H7 (cell line): ENCODE data around the gene EFNA5. TPM values are rescaled to one million over a fixed set of nuclear protein-coding genes. Genes with fewer than 3 reads are reported as not detected.

Experiments
- DNase-seq: peaks from one replicate; pipeline ENCODE4 v3.0.0; 2012
- H3K27me3 ChIP-seq: 2 replicates; pipeline ENCODE4 v1.6.0; 2011; ENCODE audit warnings: mild to moderate bottlenecking, low read length; ENCODE audit not compliant: control insufficient read depth, insufficient read depth
- H3K36me3 ChIP-seq: replicated peaks from 2 replicates; pipeline ENCODE4 v1.5.1; 2011; ENCODE audit warnings: low read length; ENCODE audit not compliant: control insufficient read depth, insufficient read depth
- H3K4me3 ChIP-seq: 2 replicates; pipeline ENCODE4 v1.5.1; 2011; ENCODE audit warnings: low read depth, mild to moderate bottlenecking, control low read depth, low read length, moderate library complexity; ENCODE audit not compliant: insufficient read depth
- total RNA-seq: library from RNA; depleted of rRNA; stranded (reverse); fragments of >200 nt; shearing (Covaris generic); gene quantifications from 2 replicates; pipeline ENCODE4 v1.2.3, GENCODE V29; 2014

EFNA5 gene
- total RNA-seq, 1 experiment from 2014 or later: 5.3 TPM

- H3K36me3 ChIP-seq: no peaks in the 10 kb centered on the region
- DNase-seq: no peak
- no peak overlapping the region for H3K4me3 ChIP-seq
- H3K27me3 ChIP-seq: no peaks in the 10 kb centered on the region
Measured at GRCh38 chr5:107535849-107536248, 134.9 kb downstream of the EFNA5 start.

- DNase-seq: no peak
- H3K27me3 ChIP-seq: no peaks in the 10 kb centered on the region
- no peaks in the 10 kb centered on the region for H3K36me3 ChIP-seq
- no peak overlapping the region for H3K4me3 ChIP-seq
Measured at GRCh38 chr5:107533910-107534876, 136.5 kb downstream of the EFNA5 start.

- no peak for DNase-seq
- Histone ChIP-seq H3K36me3 (no peaks in the 10 kb centered on the region), H3K4me3 (no peak overlapping the region), H3K27me3 (no peaks in the 10 kb centered on the region)
Measured at GRCh38 chr5:107532916-107533315, 137.8 kb downstream of the EFNA5 start.

- Histone ChIP-seq H3K27me3 (no peaks in the 10 kb centered on the region), H3K36me3 (no peaks in the 10 kb centered on the region), H3K4me3 (no peak overlapping the region)
- no peak for DNase-seq
Measured at GRCh38 chr5:107532169-107532878, 138.4 kb downstream of the EFNA5 start.

- Histone ChIP-seq H3K4me3 (no peak overlapping the region), H3K27me3 (no peaks in the 10 kb centered on the region), H3K36me3 (no peaks in the 10 kb centered on the region)
- no peak for DNase-seq
Measured at GRCh38 chr5:107531308-107531707, 139.4 kb downstream of the EFNA5 start.

GRCh38 chr5:107529618-107530017 is 141.1 kb downstream of the EFNA5 start:
- H3K4me3 ChIP-seq: no peak overlapping the region
- no peaks in the 10 kb centered on the region for H3K27me3 ChIP-seq
- H3K36me3 ChIP-seq: no peaks in the 10 kb centered on the region
- peak; percentile 6 for DNase-seq

- no peak overlapping the region for H3K4me3 ChIP-seq
Measured at GRCh38 chr5:107526270-107526937, 144.3 kb downstream of the EFNA5 start.

GRCh38 chr5:107524111-107524510 is 146.6 kb downstream of the EFNA5 start:
- H3K4me3 ChIP-seq: no peak overlapping the region
- no peak for DNase-seq
- no peaks in the 10 kb centered on the region for H3K36me3 ChIP-seq
- H3K27me3 ChIP-seq: no peaks in the 10 kb centered on the region

More at GRCh38 chr5:107526270-107526937, 144.3 kb downstream of the EFNA5 start:
- Histone ChIP-seq H3K27me3 (no peaks in the 10 kb centered on the region), H3K36me3 (no peaks in the 10 kb centered on the region)
- DNase-seq: no peak

GRCh38 chr5:107523029-107523680 is 147.6 kb downstream of the EFNA5 start:
- H3K4me3 ChIP-seq: no peak overlapping the region
- DNase-seq: no peak
- H3K27me3 ChIP-seq: no peaks in the 10 kb centered on the region
- H3K36me3 ChIP-seq: no peaks in the 10 kb centered on the region

- Histone ChIP-seq H3K36me3 (no peaks in the 10 kb centered on the region), H3K27me3 (no peaks in the 10 kb centered on the region), H3K4me3 (no peak overlapping the region)
- DNase-seq: no peak
Measured at GRCh38 chr5:107522456-107522855, 148.3 kb downstream of the EFNA5 start.

- no peaks in the 10 kb centered on the region for H3K36me3 ChIP-seq
- H3K27me3 ChIP-seq: no peaks in the 10 kb centered on the region
- no peak overlapping the region for H3K4me3 ChIP-seq
- DNase-seq: no peak
Measured at GRCh38 chr5:107519900-107520354, 150.8 kb downstream of the EFNA5 start.

- Histone ChIP-seq H3K36me3 (no peaks in the 10 kb centered on the region), H3K4me3 (no peak overlapping the region), H3K27me3 (no peaks in the 10 kb centered on the region)
- no peak for DNase-seq
Measured at GRCh38 chr5:107518616-107519015, 152.1 kb downstream of the EFNA5 start.

- Histone ChIP-seq H3K4me3 (no peak overlapping the region), H3K36me3 (no peaks in the 10 kb centered on the region), H3K27me3 (no peaks in the 10 kb centered on the region)
- DNase-seq: no peak
Measured at GRCh38 chr5:107518190-107518589, 152.5 kb downstream of the EFNA5 start.
